K562 (cell line): ENCODE measurements around the gene RGL2. TPM values are rescaled to one million over a fixed set of nuclear protein-coding genes. Genes with fewer than 3 reads are reported as not detected.

Experiments
- CHD1 ChIP-seq: fragments of 200-600 bp; sonication (generic); IDR thresholded peaks from one replicate; pipeline ENCODE4 v1.6.1; 2012; ENCODE audit warnings: mild to moderate bottlenecking, moderate library complexity, low read length, inconsistent platforms
- PRMT5 ChIP-seq: sonication (generic); formaldehyde crosslinking; IDR thresholded peaks from 2 replicates; pipeline ENCODE4 v1.5.0; 2020; ENCODE audit warnings: missing genetic modification reagents
- SUPT5H ChIP-seq: fragments of 450-650 bp; IDR thresholded peaks from 2 replicates; pipeline ENCODE4 v1.6.1; 2016
- TEAD4 ChIP-seq, 2 experiments: sonication (generic) in 1 of 2; formaldehyde crosslinking in 1 of 2; IDR thresholded peaks; 2 replicates each; pipeline versions ENCODE4 v1.6.1 to v1.8.0; 2012 to 2022; ENCODE audit warnings: borderline replicate concordance in 1 of 2, inconsistent platforms in 1 of 2, low read length in 1 of 2, mild to moderate bottlenecking in 1 of 2, missing genetic modification reagents in 1 of 2
- TOE1 ChIP-seq, 2 experiments: fragments of 450-650 bp in 1 of 2; sonication (generic) in 1 of 2; formaldehyde crosslinking in 1 of 2; IDR thresholded peaks; 2 replicates each; pipeline versions ENCODE4 v1.7.1 to v1.8.0; 2016 to 2022; ENCODE audit warnings: borderline replicate concordance in 2 of 2, mild to moderate bottlenecking in 2 of 2, antibody characterized with exemption in 1 of 2, inconsistent platforms in 1 of 2, low read depth in 1 of 2, missing genetic modification reagents in 1 of 2, moderate library complexity in 1 of 2
- XRCC5 ChIP-seq: fragments of 200-400 bp; formaldehyde crosslinking; IDR thresholded peaks from 2 replicates; pipeline ENCODE4 v1.6.1; 2017; ENCODE audit warnings: low read depth, mild to moderate bottlenecking, low read length
- ZNF584 ChIP-seq: fragments of 200-800 bp; sonication (Bioruptor generic); IDR thresholded peaks from 2 replicates; pipeline ENCODE4 v1.6.1; 2016; ENCODE audit warnings: low read depth, mild to moderate bottlenecking, missing genetic modification characterization, missing compliant biosample characterization
- ZNF764 ChIP-seq: fragments of 250-450 bp; sonication (Bioruptor Pico); IDR thresholded peaks from 2 replicates; pipeline ENCODE4 v1.4.0; 2020; ENCODE audit warnings: low read depth, mild to moderate bottlenecking, moderate library complexity
- polyA plus RNA-seq, 8 experiments: library from polyadenylated mRNA; depleted of rRNA in 4 of 8; stranded (reverse) in 5 of 8; unstranded in 3 of 8; fragments of >200 nt; fragmentation: Nextera tagmentation in 2 of 8; fragmentation: Illumina TruSeq in 1 of 8; extraction: Ambion mirVana in 2 of 8; extraction: Trizol in 1 of 8; gene quantifications; 2 replicates each; pipeline versions ENCODE4 v1.2.1 to v1.2.3, GENCODE V29; 2011 to 2014; ENCODE audit warnings: inconsistent platforms in 1 of 8, missing spikeins in 1 of 8
- total RNA-seq, 7 experiments: library from RNA; depleted of rRNA in 6 of 7; stranded (reverse); fragments of >200 nt in 6 of 7; fragmentation: Illumina TruSeq in 2 of 7; extraction: Trizol in 2 of 7; gene quantifications; 2 replicates each; pipeline versions ENCODE4 v1.2.1 to v1.2.3, GENCODE V29; 2011 to 2021; ENCODE audit warnings: low replicate concordance in 1 of 7
- TF ChIP-seq, protein P1 (sequence below), 2 experiments: fragments of 250-450 bp in 1 of 2; fragments of 450-650 bp in 1 of 2; sonication (Bioruptor Pico) in 1 of 2; IDR thresholded peaks; 2 replicates each; pipeline versions ENCODE4 v1.6.1 to v1.8.0; 2016 to 2021; ENCODE audit warnings: mild to moderate bottlenecking in 2 of 2, moderate library complexity in 2 of 2, missing compliant biosample characterization in 1 of 2, missing genetic modification characterization in 1 of 2
- TF ChIP-seq, protein P2 (sequence below): fragments of 450-650 bp; IDR thresholded peaks from 2 replicates; pipeline ENCODE4 v1.7.1; 2018; ENCODE audit warnings: mild to moderate bottlenecking, low read depth; ENCODE audit not compliant: partially characterized antibody
- TF ChIP-seq, protein P3 (sequence below): fragments of 250-450 bp; sonication (Bioruptor Pico); IDR thresholded peaks from 2 replicates; pipeline ENCODE4 v1.9.0; 2021; ENCODE audit warnings: mild to moderate bottlenecking, inconsistent platforms
- TF ChIP-seq, protein P4 (sequence below), 2 experiments: fragments of 450-650 bp in 1 of 2; IDR thresholded peaks; 2 replicates each; pipeline ENCODE4 v1.6.1; 2011 to 2017; ENCODE audit warnings: low read depth in 2 of 2, antibody characterized with exemption in 1 of 2, borderline replicate concordance in 1 of 2, low read length in 1 of 2, mild to moderate bottlenecking in 1 of 2, mixed read lengths in 1 of 2; ENCODE audit not compliant: control insufficient read depth in 1 of 2
- TF ChIP-seq, protein P5 (sequence below): fragments of 150-350 bp; conservative IDR thresholded peaks from 2 replicates; pipeline ENCODE4 v1.6.1; 2014; ENCODE audit warnings: low read length

RGL2 gene
- total and polyA plus RNA-seq, 9 of the 15 experiments (the other 6 are each of a cell fraction or from before 2014, with no cell fraction given), result 1.8 to 57.1 (median 19.5) TPM

DNA sequence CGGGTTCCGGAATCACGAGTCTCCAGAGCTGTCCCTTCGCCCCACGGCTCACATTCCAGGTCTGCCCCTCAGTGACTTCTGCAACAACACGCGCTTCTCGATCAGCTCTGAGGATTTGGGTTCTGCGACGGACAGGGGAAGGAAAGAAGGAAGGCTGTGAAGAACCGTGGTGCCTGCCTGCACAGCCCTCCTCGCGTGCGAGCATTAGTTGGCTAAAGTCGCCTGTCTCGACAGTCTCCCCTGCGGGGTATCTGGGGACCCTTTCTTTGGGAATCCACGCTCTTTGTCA is 50.2 kb downstream of the RGL2 start (continued):
- no peak for TF ChIP-seq ZNF584 (CRISPR knock-in tag)
- TF ChIP-seq, protein P1, sequence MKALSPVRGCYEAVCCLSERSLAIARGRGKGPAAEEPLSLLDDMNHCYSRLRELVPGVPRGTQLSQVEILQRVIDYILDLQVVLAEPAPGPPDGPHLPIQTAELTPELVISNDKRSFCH (CRISPR knock-in tag; IDR thresholded peaks at IDR 0.05), result no peak
- TF ChIP-seq, protein P1 (tag; IDR thresholded peaks at IDR 0.05), result peak; percentile 52; the same call in 1 of the 2 replicates
- 0 out of 2 replicates have a peak, but pooled peaks have one; percentile 25 for TF ChIP-seq TOE1 (IDR thresholded peaks at IDR 0.05; ENCODE audit: borderline replicate concordance)
- no peak for TF ChIP-seq TOE1 (CRISPR knock-in tag; IDR thresholded peaks at IDR 0.05; ENCODE audit: borderline replicate concordance, low read depth)
- TF ChIP-seq PRMT5, result no peak
- TF ChIP-seq, protein P2, sequence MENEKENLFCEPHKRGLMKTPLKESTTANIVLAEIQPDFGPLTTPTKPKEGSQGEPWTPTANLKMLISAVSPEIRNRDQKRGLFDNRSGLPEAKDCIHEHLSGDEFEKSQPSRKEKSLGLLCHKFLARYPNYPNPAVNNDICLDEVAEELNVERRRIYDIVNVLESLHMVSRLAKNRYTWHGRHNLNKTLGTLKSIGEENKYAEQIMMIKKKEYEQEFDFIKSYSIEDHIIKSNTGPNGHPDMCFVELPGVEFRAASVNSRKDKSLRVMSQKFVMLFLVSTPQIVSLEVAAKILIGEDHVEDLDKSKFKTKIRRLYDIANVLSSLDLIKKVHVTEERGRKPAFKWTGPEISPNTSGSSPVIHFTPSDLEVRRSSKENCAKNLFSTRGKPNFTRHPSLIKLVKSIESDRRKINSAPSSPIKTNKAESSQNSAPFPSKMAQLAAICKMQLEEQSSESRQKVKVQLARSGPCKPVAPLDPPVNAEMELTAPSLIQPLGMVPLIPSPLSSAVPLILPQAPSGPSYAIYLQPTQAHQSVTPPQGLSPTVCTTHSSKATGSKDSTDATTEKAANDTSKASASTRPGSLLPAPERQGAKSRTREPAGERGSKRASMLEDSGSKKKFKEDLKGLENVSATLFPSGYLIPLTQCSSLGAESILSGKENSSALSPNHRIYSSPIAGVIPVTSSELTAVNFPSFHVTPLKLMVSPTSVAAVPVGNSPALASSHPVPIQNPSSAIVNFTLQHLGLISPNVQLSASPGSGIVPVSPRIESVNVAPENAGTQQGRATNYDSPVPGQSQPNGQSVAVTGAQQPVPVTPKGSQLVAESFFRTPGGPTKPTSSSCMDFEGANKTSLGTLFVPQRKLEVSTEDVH, result no peak
- TF ChIP-seq, protein P3, sequence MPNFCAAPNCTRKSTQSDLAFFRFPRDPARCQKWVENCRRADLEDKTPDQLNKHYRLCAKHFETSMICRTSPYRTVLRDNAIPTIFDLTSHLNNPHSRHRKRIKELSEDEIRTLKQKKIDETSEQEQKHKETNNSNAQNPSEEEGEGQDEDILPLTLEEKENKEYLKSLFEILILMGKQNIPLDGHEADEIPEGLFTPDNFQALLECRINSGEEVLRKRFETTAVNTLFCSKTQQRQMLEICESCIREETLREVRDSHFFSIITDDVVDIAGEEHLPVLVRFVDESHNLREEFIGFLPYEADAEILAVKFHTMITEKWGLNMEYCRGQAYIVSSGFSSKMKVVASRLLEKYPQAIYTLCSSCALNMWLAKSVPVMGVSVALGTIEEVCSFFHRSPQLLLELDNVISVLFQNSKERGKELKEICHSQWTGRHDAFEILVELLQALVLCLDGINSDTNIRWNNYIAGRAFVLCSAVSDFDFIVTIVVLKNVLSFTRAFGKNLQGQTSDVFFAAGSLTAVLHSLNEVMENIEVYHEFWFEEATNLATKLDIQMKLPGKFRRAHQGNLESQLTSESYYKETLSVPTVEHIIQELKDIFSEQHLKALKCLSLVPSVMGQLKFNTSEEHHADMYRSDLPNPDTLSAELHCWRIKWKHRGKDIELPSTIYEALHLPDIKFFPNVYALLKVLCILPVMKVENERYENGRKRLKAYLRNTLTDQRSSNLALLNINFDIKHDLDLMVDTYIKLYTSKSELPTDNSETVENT (CRISPR knock-in tag), result no peak
- no peak for TF ChIP-seq ZNF764 (CRISPR knock-in tag)
- TF ChIP-seq, protein P4, sequence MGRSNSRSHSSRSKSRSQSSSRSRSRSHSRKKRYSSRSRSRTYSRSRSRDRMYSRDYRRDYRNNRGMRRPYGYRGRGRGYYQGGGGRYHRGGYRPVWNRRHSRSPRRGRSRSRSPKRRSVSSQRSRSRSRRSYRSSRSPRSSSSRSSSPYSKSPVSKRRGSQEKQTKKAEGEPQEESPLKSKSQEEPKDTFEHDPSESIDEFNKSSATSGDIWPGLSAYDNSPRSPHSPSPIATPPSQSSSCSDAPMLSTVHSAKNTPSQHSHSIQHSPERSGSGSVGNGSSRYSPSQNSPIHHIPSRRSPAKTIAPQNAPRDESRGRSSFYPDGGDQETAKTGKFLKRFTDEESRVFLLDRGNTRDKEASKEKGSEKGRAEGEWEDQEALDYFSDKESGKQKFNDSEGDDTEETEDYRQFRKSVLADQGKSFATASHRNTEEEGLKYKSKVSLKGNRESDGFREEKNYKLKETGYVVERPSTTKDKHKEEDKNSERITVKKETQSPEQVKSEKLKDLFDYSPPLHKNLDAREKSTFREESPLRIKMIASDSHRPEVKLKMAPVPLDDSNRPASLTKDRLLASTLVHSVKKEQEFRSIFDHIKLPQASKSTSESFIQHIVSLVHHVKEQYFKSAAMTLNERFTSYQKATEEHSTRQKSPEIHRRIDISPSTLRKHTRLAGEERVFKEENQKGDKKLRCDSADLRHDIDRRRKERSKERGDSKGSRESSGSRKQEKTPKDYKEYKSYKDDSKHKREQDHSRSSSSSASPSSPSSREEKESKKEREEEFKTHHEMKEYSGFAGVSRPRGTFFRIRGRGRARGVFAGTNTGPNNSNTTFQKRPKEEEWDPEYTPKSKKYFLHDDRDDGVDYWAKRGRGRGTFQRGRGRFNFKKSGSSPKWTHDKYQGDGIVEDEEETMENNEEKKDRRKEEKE (IDR thresholded peaks at IDR 0.05; ENCODE audit: borderline replicate concordance in 1 of 2, control insufficient read depth in 1 of 2, low read depth in 2 of 2, low read length in 1 of 2), result 0 out of 4 replicates have a peak, but pooled peaks of 1 of the 2 experiments have one; percentile 36
- 0 out of 2 replicates have a peak, but pooled peaks have one; percentile 5 for TF ChIP-seq SUPT5H
- TF ChIP-seq CHD1, result peak; percentile 52
- TF ChIP-seq, protein P5, sequence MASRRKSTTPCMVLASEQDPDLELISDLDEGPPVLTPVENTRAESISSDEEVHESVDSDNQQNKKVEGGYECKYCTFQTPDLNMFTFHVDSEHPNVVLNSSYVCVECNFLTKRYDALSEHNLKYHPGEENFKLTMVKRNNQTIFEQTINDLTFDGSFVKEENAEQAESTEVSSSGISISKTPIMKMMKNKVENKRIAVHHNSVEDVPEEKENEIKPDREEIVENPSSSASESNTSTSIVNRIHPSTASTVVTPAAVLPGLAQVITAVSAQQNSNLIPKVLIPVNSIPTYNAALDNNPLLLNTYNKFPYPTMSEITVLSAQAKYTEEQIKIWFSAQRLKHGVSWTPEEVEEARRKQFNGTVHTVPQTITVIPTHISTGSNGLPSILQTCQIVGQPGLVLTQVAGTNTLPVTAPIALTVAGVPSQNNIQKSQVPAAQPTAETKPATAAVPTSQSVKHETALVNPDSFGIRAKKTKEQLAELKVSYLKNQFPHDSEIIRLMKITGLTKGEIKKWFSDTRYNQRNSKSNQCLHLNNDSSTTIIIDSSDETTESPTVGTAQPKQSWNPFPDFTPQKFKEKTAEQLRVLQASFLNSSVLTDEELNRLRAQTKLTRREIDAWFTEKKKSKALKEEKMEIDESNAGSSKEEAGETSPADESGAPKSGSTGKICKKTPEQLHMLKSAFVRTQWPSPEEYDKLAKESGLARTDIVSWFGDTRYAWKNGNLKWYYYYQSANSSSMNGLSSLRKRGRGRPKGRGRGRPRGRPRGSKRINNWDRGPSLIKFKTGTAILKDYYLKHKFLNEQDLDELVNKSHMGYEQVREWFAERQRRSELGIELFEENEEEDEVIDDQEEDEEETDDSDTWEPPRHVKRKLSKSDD, result 0 out of 2 replicates have a peak, but pooled peaks have one; percentile 4
- peak; percentile 77; the same call in 1 of the 2 replicates for TF ChIP-seq XRCC5
- peak; percentile 30; the same call in 1 of the 2 replicates for TF ChIP-seq TEAD4 (IDR thresholded peaks at IDR 0.05; ENCODE audit: low read length)
- TF ChIP-seq TEAD4 (CRISPR knock-in tag; IDR thresholded peaks at IDR 0.05; ENCODE audit: borderline replicate concordance), result no peak
